ENCODE data around the gene EFCAB13. TPM values are rescaled to one million over a fixed set of nuclear protein-coding genes. Genes with fewer than 3 reads are reported as not detected.
"Not testable (repeated sequence)": the region's sequence is repeated elsewhere in the genome, so short reads cannot be mapped to it uniquely, and the experiment has no call there.

EFCAB13 gene
- total and polyA plus RNA-seq, 2 donors (not counting 1 experiment from before 2014, with no cell fraction given) = 1.3 to 9.2 TPM

DNA sequence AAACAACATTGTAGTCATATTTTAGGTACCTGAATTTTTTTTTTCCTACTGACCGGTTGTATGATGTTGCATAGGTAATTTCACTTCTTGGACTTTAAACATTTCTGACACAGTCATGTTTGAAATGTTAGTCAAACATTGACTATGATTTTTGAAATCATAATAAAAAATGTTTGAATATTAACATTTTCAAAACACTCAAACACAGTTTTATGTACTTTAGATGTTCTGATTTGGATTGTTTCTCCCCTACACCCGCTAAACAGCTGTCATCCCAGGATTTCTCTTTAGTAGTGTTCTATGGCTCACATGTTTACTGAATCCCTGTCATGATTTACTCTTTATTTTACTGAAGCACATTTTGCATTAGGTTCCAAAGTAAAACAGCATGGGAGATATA, 104.2 kb downstream of the EFCAB13 start:
- peaks cover 2% of the 10 kb centered on the region for H3K36me3 ChIP-seq (ENCODE audit: control insufficient read depth, insufficient read depth, low read length)
- H3K27ac ChIP-seq (ENCODE audit: insufficient read depth, low read length) = no peak overlapping the region
- H2AFZ ChIP-seq (ENCODE audit: low read length) = no peak overlapping the region
- TF ChIP-seq, protein P1, sequence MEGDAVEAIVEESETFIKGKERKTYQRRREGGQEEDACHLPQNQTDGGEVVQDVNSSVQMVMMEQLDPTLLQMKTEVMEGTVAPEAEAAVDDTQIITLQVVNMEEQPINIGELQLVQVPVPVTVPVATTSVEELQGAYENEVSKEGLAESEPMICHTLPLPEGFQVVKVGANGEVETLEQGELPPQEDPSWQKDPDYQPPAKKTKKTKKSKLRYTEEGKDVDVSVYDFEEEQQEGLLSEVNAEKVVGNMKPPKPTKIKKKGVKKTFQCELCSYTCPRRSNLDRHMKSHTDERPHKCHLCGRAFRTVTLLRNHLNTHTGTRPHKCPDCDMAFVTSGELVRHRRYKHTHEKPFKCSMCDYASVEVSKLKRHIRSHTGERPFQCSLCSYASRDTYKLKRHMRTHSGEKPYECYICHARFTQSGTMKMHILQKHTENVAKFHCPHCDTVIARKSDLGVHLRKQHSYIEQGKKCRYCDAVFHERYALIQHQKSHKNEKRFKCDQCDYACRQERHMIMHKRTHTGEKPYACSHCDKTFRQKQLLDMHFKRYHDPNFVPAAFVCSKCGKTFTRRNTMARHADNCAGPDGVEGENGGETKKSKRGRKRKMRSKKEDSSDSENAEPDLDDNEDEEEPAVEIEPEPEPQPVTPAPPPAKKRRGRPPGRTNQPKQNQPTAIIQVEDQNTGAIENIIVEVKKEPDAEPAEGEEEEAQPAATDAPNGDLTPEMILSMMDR (conservative IDR thresholded peaks at IDR 0.05 in 1 of 2, IDR thresholded peaks at IDR 0.05 in 1 of 2; ENCODE audit: low read depth in 1 of 2, low read length in 2 of 2) = no peak
- TF ChIP-seq EZH2 (IDR thresholded peaks at IDR 0.05; ENCODE audit: low read length, missing control alignments) = no peak
- no peaks in the 10 kb centered on the region for H3K4me1 ChIP-seq (ENCODE audit: control insufficient read depth, extremely low read depth, insufficient read depth, low read length)
- H3K9ac ChIP-seq (ENCODE audit: insufficient read depth, low read length) = no peak overlapping the region
- H4K20me1 ChIP-seq (ENCODE audit: control insufficient read depth, extremely low read depth, insufficient read depth, low read length) = no peaks in the 10 kb centered on the region
- no peaks in the 10 kb centered on the region for H3K79me2 ChIP-seq (ENCODE audit: control insufficient read depth, insufficient read depth, low read length)
- no peaks in the 10 kb centered on the region for H3K27me3 ChIP-seq (ENCODE audit: control insufficient read depth, insufficient read depth, low read length)
- no peak overlapping the region for H3K4me3 ChIP-seq (replicated peaks in 1 of 4; ENCODE audit: control extremely low read depth in 1 of 4, insufficient read depth in 1 of 4, low read depth in 3 of 4, low read length in 4 of 4)
- H3K4me2 ChIP-seq (ENCODE audit: extremely low read depth, insufficient read depth, low read length) = no peak overlapping the region
- DNase-seq (ENCODE audit: low read depth in 2 of 2) = no peak
- no peaks in the 10 kb centered on the region for H3K9me3 ChIP-seq (ENCODE audit: control insufficient read depth, insufficient read depth, low read depth, low read length)

- H3K4me1 ChIP-seq (ENCODE audit: control insufficient read depth, extremely low read depth, insufficient read depth, low read length); H3K36me3 ChIP-seq (ENCODE audit: control insufficient read depth, insufficient read depth, low read length); H3K9me3 ChIP-seq (ENCODE audit: control insufficient read depth, insufficient read depth, low read depth, low read length); H3K27ac ChIP-seq (ENCODE audit: insufficient read depth, low read length); H2AFZ ChIP-seq (ENCODE audit: low read length); H3K4me2 ChIP-seq (ENCODE audit: extremely low read depth, insufficient read depth, low read length); H3K4me3 ChIP-seq (replicated peaks in 1 of 4; ENCODE audit: control extremely low read depth in 1 of 4, insufficient read depth in 1 of 4, low read depth in 3 of 4, low read length in 4 of 4); H4K20me1 ChIP-seq (ENCODE audit: control insufficient read depth, extremely low read depth, insufficient read depth, low read length); DNase-seq (ENCODE audit: low read depth in 2 of 2); H3K27me3 ChIP-seq (ENCODE audit: control insufficient read depth, insufficient read depth, low read length); H3K9ac ChIP-seq (ENCODE audit: insufficient read depth, low read length); H3K79me2 ChIP-seq (ENCODE audit: control insufficient read depth, insufficient read depth, low read length): not testable (repeated sequence)
Observed at GRCh38 chr17:47432240-47432639, 108.5 kb downstream of the EFCAB13 start.

DNA sequence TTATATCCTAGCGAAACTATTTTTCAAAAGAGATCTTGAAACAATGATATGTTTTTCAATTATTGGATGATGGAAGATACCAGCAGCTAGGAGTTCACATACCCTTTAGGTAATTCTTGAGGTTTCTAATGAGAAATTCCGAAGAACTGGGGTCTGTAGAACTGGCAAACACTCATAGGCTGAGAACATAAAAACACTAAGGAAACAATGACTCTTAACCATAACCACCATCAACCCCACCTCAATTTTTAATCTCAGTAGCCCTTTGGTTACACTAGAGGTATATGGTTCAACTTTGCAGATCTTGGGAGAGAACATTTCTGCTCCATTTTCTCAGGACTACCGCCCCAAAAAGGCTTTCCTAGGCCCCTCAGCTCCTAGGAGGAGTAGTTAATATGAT, 141.4 kb downstream of the EFCAB13 start:
- H3K9me3 ChIP-seq (ENCODE audit: control insufficient read depth, insufficient read depth, low read depth, low read length) = no peaks in the 10 kb centered on the region
- H3K27ac ChIP-seq (ENCODE audit: insufficient read depth, low read length) = no peak overlapping the region
- DNase-seq (ENCODE audit: low read depth in 2 of 2) = no peak
- H3K9ac ChIP-seq (ENCODE audit: insufficient read depth, low read length) = no peak overlapping the region
- H4K20me1 ChIP-seq (ENCODE audit: control insufficient read depth, extremely low read depth, insufficient read depth, low read length) = no peaks in the 10 kb centered on the region
- H3K4me2 ChIP-seq (ENCODE audit: extremely low read depth, insufficient read depth, low read length) = no peak overlapping the region
- no peaks in the 10 kb centered on the region for H3K4me1 ChIP-seq (ENCODE audit: control insufficient read depth, extremely low read depth, insufficient read depth, low read length)
- no peaks in the 10 kb centered on the region for H3K79me2 ChIP-seq (ENCODE audit: control insufficient read depth, insufficient read depth, low read length)
- H2AFZ ChIP-seq (ENCODE audit: low read length) = no peak overlapping the region
- TF ChIP-seq EZH2 (IDR thresholded peaks at IDR 0.05; ENCODE audit: low read length, missing control alignments) = no peak
- TF ChIP-seq, protein P1 (conservative IDR thresholded peaks at IDR 0.05 in 1 of 2, IDR thresholded peaks at IDR 0.05 in 1 of 2; ENCODE audit: low read depth in 1 of 2, low read length in 2 of 2) = no peak
- no peak overlapping the region for H3K4me3 ChIP-seq (replicated peaks in 1 of 4; ENCODE audit: control extremely low read depth in 1 of 4, insufficient read depth in 1 of 4, low read depth in 3 of 4, low read length in 4 of 4)
- no peaks in the 10 kb centered on the region for H3K36me3 ChIP-seq (ENCODE audit: control insufficient read depth, insufficient read depth, low read length)
- no peaks in the 10 kb centered on the region for H3K27me3 ChIP-seq (ENCODE audit: control insufficient read depth, insufficient read depth, low read length)

GRCh38 chr17:47466976-47467375, 143.2 kb downstream of the EFCAB13 start:
- not testable (repeated sequence) for H3K79me2 ChIP-seq (ENCODE audit: control insufficient read depth, insufficient read depth, low read length); H3K4me2 ChIP-seq (ENCODE audit: extremely low read depth, insufficient read depth, low read length); H3K36me3 ChIP-seq (ENCODE audit: control insufficient read depth, insufficient read depth, low read length); H3K9ac ChIP-seq (ENCODE audit: insufficient read depth, low read length); H3K27me3 ChIP-seq (ENCODE audit: control insufficient read depth, insufficient read depth, low read length); H3K4me1 ChIP-seq (ENCODE audit: control insufficient read depth, extremely low read depth, insufficient read depth, low read length); H3K4me3 ChIP-seq (replicated peaks in 1 of 4; ENCODE audit: control extremely low read depth in 1 of 4, insufficient read depth in 1 of 4, low read depth in 3 of 4, low read length in 4 of 4); H3K27ac ChIP-seq (ENCODE audit: insufficient read depth, low read length); H2AFZ ChIP-seq (ENCODE audit: low read length); H4K20me1 ChIP-seq (ENCODE audit: control insufficient read depth, extremely low read depth, insufficient read depth, low read length); H3K9me3 ChIP-seq (ENCODE audit: control insufficient read depth, insufficient read depth, low read depth, low read length)
- DNase-seq (ENCODE audit: low read depth in 2 of 2) = peak in 1 of 2 donors; percentile 5

Data from fibroblast of lung (primary cell).